ENCODE results near the gene NRL. TPM values are rescaled to one million over a fixed set of nuclear protein-coding genes. Genes with fewer than 3 reads are reported as not detected.
A peak's percentile ranks its signal among the peaks of the same experiment; 100 is the strongest.
"Not testable (repeated sequence)": the region's sequence is repeated elsewhere in the genome, so short reads cannot be mapped to it uniquely, and the experiment has no call there.

Gene NRL
- total RNA-seq, 6 donors from 2014 or later = 2.6 to 9.8 (median 4.4) TPM

DNA sequence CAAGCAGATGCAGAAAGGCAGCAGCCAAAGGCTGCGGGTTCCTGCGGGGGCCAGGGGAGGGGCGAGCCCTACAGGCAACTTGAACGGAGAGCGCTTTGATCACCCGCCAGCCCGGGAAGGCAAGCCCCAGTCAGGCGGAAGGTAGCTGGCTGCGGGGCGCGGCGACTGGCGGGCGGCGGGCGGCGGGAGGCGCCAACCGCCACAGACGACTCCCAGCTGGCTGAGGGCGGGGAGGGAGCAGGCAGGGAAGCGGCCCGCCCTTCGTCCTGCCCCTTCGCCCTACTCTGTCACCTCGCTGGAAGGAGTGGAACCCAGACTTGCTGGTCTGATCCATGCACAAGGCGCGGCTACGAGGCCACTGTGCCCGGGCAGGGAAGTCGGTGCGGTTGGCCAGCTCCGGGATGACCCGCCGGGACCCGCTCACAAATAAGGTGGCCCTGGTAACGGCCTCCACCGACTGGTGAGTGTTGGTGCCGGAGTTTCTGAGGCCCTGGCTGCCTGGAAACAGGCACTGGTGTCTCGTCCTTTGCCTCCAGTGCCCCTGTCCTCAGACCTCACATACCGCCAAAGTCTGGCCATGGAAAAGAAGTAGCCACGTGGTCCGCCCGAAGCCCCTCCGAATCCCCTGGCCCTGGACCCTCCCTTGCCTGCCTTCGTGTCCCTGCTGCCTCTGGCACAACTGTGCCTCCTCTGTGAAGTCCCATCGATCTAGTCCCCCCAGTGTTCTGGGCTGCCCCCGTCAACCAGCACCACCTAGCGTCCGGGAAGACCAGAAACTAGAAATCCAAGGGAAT, 78.4 kb downstream of the NRL start:
- WGBS, 2 donors = 0 to 1% methylated on average over 23 to 32 of the region's 50 CpGs
- Histone ChIP-seq H3K9me3 (peaks cover 0 to 8% (median 0%) of the 10 kb centered on the region in 4 donors), H3K4me3 (peak overlapping the region; percentile 50 to 65 (median 56)), H3K4me1 (peaks cover 5 to 13% (median 9%) of the 10 kb centered on the region in 4 donors), H3K27me3 (no peaks in the 10 kb centered on the region), H3K36me3 (no peaks in the 10 kb centered on the region), H3K27ac (peak overlapping the region; percentile 79 to 95 (median 90))
- TF ChIP-seq POLR2AphosphoS5 (IDR thresholded peaks at IDR 0.05) = peak; percentile 3 to 37
- TF ChIP-seq POLR2A (IDR thresholded peaks at IDR 0.05) = peak in 2 of 4 donors; percentile 36 to 57
- TF ChIP-seq, protein P1, sequence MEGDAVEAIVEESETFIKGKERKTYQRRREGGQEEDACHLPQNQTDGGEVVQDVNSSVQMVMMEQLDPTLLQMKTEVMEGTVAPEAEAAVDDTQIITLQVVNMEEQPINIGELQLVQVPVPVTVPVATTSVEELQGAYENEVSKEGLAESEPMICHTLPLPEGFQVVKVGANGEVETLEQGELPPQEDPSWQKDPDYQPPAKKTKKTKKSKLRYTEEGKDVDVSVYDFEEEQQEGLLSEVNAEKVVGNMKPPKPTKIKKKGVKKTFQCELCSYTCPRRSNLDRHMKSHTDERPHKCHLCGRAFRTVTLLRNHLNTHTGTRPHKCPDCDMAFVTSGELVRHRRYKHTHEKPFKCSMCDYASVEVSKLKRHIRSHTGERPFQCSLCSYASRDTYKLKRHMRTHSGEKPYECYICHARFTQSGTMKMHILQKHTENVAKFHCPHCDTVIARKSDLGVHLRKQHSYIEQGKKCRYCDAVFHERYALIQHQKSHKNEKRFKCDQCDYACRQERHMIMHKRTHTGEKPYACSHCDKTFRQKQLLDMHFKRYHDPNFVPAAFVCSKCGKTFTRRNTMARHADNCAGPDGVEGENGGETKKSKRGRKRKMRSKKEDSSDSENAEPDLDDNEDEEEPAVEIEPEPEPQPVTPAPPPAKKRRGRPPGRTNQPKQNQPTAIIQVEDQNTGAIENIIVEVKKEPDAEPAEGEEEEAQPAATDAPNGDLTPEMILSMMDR (IDR thresholded peaks at IDR 0.05) = peak; percentile 59 to 79 (median 64)
- TF ChIP-seq EP300 (IDR thresholded peaks at IDR 0.05) = no peak
- DNase-seq (peak; percentile 84 to 96), ATAC-seq (ENCODE audit: low FRiP score in 2 of 2) (peak; percentile 95 to 96)

DNA sequence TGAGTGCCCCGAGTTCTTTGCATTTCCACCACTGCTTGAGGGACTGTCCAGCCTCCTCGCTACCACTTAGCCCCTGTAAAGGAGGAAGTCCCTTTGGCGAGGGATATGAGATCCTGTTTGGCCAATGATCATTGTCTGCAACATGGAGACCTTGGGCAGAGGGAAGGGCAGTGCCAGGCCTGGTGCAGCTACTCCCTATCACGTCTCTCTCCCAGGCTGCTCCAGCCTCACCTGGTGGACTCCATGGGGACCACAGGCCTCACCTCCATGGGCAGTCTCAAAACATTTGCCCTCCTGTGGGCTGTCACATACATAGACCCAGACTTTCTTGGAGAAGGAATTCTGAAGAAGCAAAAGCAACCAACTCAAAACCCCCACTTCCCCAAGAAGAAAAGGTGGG, 79.0 kb downstream of the NRL start:
- Histone ChIP-seq H3K4me1 (peaks cover 5 to 13% (median 9%) of the 10 kb centered on the region in 4 donors), H3K4me3 (peak overlapping the region; percentile 50 to 65 (median 56)), H3K27ac (peak overlapping the region; percentile 79 to 95 (median 90))
- H3K27me3 ChIP-seq, H3K9me3 ChIP-seq, DNase-seq, H3K36me3 ChIP-seq: not testable (repeated sequence)
- peak; percentile 44 to 69 for ATAC-seq (ENCODE audit: low FRiP score in 2 of 2)
- TF ChIP-seq, protein P1 (IDR thresholded peaks at IDR 0.05) = peak in 1 of 6 experiments; percentile 40
- WGBS, 2 donors = 13 to 30% methylated on average over 1 to 4 of the region's 4 CpGs

DNA sequence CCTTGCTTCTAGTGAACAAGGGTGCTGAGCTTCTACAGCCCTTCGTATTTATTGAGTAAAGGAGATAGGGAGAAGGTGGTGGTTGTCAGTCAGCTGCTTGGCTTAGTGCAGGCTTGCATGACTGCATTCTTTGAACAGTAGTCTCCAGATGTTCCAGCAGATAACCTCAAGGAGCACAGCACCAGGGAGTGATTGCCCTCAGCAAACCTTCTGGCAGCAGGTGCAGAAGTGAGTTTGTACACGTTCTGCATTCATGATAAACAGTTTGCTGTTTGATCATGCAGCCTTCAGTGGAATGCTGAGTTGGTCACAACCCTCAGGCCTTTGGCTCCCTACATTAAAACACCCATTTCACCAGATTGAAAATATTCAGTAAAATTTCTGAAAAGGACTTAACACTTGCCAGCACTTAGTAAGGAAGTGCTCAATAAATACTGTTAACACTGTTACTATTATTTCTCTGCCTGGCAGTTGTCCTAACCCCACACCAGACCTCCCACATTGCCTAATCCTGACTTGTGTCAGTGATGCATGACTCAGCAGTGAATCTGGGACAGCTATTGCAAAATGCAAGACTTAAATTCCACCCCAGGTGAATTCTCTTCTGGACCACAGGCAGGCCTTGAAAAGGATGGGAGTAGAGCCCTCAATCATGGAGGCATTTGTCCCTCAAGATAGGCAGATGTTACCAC, 81.9 kb downstream of the NRL start:
- no peak for TF ChIP-seq EP300 (IDR thresholded peaks at IDR 0.05)
- TF ChIP-seq POLR2AphosphoS5 (IDR thresholded peaks at IDR 0.05) = peak; percentile 26 to 28
- no peaks in the 10 kb centered on the region for H3K36me3 ChIP-seq
- H3K27me3 ChIP-seq = no peaks in the 10 kb centered on the region
- no peak overlapping the region for H3K27ac ChIP-seq
- no peak overlapping the region for H3K4me3 ChIP-seq
- H3K4me1 ChIP-seq = peaks cover 5 to 13% (median 9%) of the 10 kb centered on the region in 4 donors
- H3K9me3 ChIP-seq = peaks cover 0 to 8% (median 0%) of the 10 kb centered on the region in 4 donors
- DNase-seq (peak in 1 of 2 donors; percentile 59), ATAC-seq (ENCODE audit: low FRiP score in 2 of 2) (peak in 1 of 2 donors; percentile 35)
- 79 to 91% methylated on average over 2 of the region's 2 CpGs for WGBS, 2 donors

DNA sequence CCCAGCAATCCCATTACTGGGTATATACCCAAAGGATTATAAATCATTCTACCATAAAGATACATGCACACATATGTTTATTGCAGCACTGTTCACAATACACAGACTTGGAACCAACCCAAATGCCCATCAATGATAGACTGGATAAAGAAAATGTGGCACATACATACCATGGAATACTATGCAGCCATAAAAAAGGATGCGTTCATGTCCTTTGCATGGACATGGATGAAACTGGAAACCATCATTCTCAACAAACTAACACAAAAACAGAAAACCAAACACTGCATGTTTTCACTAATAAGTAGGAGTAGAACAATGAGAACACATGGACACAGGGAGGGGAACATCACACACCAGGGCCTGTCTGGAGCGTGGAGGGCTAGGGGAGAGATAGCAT, 83.4 kb downstream of the NRL start:
- DNase-seq; H3K4me3 ChIP-seq; H3K27ac ChIP-seq; H3K27me3 ChIP-seq; ATAC-seq (ENCODE audit: low FRiP score in 2 of 2); H3K36me3 ChIP-seq; H3K9me3 ChIP-seq; H3K4me1 ChIP-seq: not testable (repeated sequence)
- WGBS, 2 donors = 85 to 98% methylated on average over 2 of the region's 2 CpGs

DNA sequence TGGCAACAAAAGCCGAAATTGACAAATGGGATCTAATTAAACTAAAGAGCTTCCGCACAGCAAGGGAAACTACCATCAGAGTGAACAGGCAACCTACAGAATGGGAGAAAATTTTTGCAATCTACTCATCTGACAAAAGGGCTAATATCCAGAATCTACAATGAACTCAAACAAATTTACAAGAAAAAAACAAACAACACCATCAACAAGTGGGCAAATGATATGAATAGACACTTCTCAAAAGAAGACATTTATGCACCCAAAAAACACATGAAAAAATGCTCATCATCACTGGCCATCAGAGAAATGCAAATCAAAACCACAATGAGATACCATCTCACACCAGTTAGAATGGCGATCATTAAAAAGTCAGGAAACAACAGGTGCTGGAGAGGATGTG, 85.1 kb downstream of the NRL start:
- not testable (repeated sequence) for H3K4me3 ChIP-seq; ATAC-seq (ENCODE audit: low FRiP score in 2 of 2); H3K36me3 ChIP-seq; H3K27me3 ChIP-seq; DNase-seq; H3K4me1 ChIP-seq; H3K27ac ChIP-seq; H3K9me3 ChIP-seq
- 87 to 100% methylated on average over 2 of the region's 3 CpGs for WGBS, 2 donors

Small RNAs within 50 kb of the gene (small RNA-seq; reads per million reads assigned to genes)
- gene RNA5SP383 = 0.11 to 0.86 (median 0.28) reads per million in 4 donors

Other genes starting within 250 kb of the NRL start
- gene DHRS4, start 161.2 kb downstream of the NRL start, total RNA-seq = 10 to 100 TPM; 30.3 to 57.9 (median 33.8) TPM
- 10 to 100 TPM; 13.2 to 27.4 (median 18.2) TPM for gene DHRS4L2, start 126.0 kb downstream of the NRL start, total RNA-seq
- gene CARMIL3, start 62.9 kb downstream of the NRL start, total RNA-seq = 10 to 100 TPM in 1 of 6 donors, 1 to 10 TPM in 3, under 1 TPM in 2; 0.39 to 15.7 (median 1.2) TPM
- gene CPNE6, start 43.4 kb downstream of the NRL start, total RNA-seq = not detected
- gene PCK2, start 20.6 kb downstream of the NRL start, total RNA-seq = 10 to 100 TPM; 27.2 to 70.3 (median 34.9) TPM
- 100 to 1,000 TPM in 2 of 6 donors, 10 to 100 TPM in 4; 68.4 to 138 (median 95.0) TPM for gene DCAF11, start 172 bp downstream of the NRL start, total RNA-seq
- under 1 TPM in 4 of 6 donors, not detected in 2; 0.63 to 0.89 (median 0.82) TPM for gene FITM1, start 15.7 kb upstream of the NRL start, total RNA-seq
- gene PSME1, start 21.2 kb upstream of the NRL start, total RNA-seq = 100 to 1,000 TPM in 5 of 6 donors, 10 to 100 TPM in 1; 56.6 to 206 (median 142) TPM
- gene EMC9, start 26.6 kb upstream of the NRL start, total RNA-seq = 10 to 100 TPM in 5 of 6 donors, 1 to 10 TPM in 1; 8.6 to 13.8 (median 12.0) TPM
- gene PSME2, start 31.7 kb upstream of the NRL start, total RNA-seq = 100 to 1,000 TPM in 3 of 6 donors, 10 to 100 TPM in 3; 58.5 to 144 (median 84.4) TPM
- gene RNF31, start 32.5 kb upstream of the NRL start, total RNA-seq = 100 to 1,000 TPM in 2 of 6 donors, 10 to 100 TPM in 4; 52.1 to 173 (median 63.9) TPM
- gene IRF9, start 46.3 kb upstream of the NRL start, total RNA-seq = 100 to 1,000 TPM in 3 of 6 donors, 10 to 100 TPM in 3; 78.2 to 192 (median 107) TPM
- gene REC8, start 57.1 kb upstream of the NRL start, total RNA-seq = 10 to 100 TPM; 16.0 to 76.5 (median 29.4) TPM
- 10 to 100 TPM; 20.8 to 50.3 (median 35.2) TPM for gene IPO4, start 73.9 kb upstream of the NRL start, total RNA-seq
- 10 to 100 TPM; 15.7 to 75.4 (median 53.8) TPM for gene TM9SF1, start 80.5 kb upstream of the NRL start, total RNA-seq
- 1 to 10 TPM in 1 of 6 donors, not detected in 5; 1.3 TPM for gene TSSK4, start 90.7 kb upstream of the NRL start, total RNA-seq
- 100 to 1,000 TPM in 1 of 6 donors, 10 to 100 TPM in 5; 39.9 to 112 (median 61.5) TPM for gene CHMP4A, start 98.5 kb upstream of the NRL start, total RNA-seq
- 10 to 100 TPM in 4 of 6 donors, 1 to 10 TPM in 2; 8.1 to 21.1 (median 12.7) TPM for gene MDP1, start 101.1 kb upstream of the NRL start, total RNA-seq
- 100 to 1,000 TPM in 4 of 6 donors, 10 to 100 TPM in 2; 39.8 to 144 (median 121) TPM for gene NEDD8, start 117.4 kb upstream of the NRL start, total RNA-seq
- 10 to 100 TPM; 26.2 to 76.9 (median 47.2) TPM for gene GMPR2, start 118.0 kb upstream of the NRL start, total RNA-seq
- gene TINF2, start 127.7 kb upstream of the NRL start, total RNA-seq = 100 to 1,000 TPM in 1 of 6 donors, 10 to 100 TPM in 5; 46.1 to 109 (median 86.4) TPM
- 10 to 100 TPM in 4 of 6 donors, 1 to 10 TPM in 2; 9.1 to 29.2 (median 11.1) TPM for gene TGM1, start 148.2 kb upstream of the NRL start, total RNA-seq
- 100 to 1,000 TPM in 1 of 6 donors, 10 to 100 TPM in 5; 22.7 to 125 (median 58.9) TPM for gene RABGGTA, start 156.6 kb upstream of the NRL start, total RNA-seq
- 10 to 100 TPM; 23.0 to 60.3 (median 32.8) TPM for gene DHRS1, start 184.8 kb upstream of the NRL start, total RNA-seq
- gene NOP9, start 184.9 kb upstream of the NRL start, total RNA-seq = 10 to 100 TPM; 13.3 to 31.4 (median 22.6) TPM
- 10 to 100 TPM in 5 of 6 donors, 1 to 10 TPM in 1; 9.4 to 14.8 (median 12.8) TPM for gene CIDEB, start 193.0 kb upstream of the NRL start, total RNA-seq
- 10 to 100 TPM in 4 of 6 donors, 1 to 10 TPM in 2; 6.2 to 49.2 (median 10.9) TPM for gene LTB4R2, start 195.2 kb upstream of the NRL start, total RNA-seq
- 10 to 100 TPM; 11.1 to 71.2 (median 17.7) TPM for gene LTB4R, start 196.6 kb upstream of the NRL start, total RNA-seq
- gene ADCY4, start 220.1 kb upstream of the NRL start, total RNA-seq = 100 to 1,000 TPM in 2 of 6 donors, 10 to 100 TPM in 4; 22.4 to 159 (median 43.7) TPM
- 10 to 100 TPM; 16.1 to 92.2 (median 29.1) TPM for gene RIPK3, start 225.0 kb upstream of the NRL start, total RNA-seq